GM19240 (cell line): ENCODE results near the gene GPR26.

Experiments
- DNase-seq: peaks from one replicate; pipeline ENCODE4 v3.0.0; 2011; ENCODE audit warnings: low spot score; ENCODE audit not compliant: insufficient read length

Gene GPR26

DNA sequence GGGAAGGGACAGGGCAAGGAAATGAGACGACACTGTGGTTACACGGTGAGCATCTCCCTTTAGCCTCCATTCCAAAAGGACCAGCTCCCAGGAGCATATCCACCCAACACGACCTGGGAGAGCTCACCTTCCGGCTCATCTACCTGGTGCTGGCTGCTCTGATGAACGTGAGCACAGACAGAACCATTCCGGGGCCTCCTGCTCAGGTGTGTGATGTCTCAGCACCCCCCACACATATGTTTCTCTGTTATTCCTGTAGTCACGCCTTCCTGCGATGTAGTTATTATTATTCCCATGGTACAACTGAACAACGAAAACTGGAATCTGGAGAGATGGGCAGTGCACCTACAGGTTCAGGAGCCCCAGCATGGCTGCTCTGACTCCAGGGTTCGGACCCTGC, 20.5 kb upstream of the GPR26 start:
- DNase-seq, result no peak

DNA sequence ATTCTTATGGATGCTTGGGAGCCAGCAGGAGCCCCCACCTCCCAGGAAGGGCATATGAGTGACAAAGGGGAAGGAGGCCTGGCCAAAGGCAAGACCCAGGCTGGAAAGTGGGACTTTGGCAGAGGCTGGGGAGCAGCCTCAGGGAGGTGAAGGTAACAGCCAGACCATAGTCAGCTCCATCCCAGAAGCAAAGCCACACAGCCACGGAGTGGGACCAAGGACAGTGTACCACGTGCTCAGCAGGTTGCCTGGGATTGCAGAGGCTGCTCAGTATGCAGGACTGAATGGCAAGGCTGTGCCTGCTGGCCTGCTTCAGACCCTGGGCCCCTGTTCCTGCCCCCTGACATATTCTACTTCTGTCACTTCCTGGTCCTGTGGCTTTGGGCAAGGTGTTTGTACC, 17.6 kb upstream of the GPR26 start:
- DNase-seq, result no peak

DNA sequence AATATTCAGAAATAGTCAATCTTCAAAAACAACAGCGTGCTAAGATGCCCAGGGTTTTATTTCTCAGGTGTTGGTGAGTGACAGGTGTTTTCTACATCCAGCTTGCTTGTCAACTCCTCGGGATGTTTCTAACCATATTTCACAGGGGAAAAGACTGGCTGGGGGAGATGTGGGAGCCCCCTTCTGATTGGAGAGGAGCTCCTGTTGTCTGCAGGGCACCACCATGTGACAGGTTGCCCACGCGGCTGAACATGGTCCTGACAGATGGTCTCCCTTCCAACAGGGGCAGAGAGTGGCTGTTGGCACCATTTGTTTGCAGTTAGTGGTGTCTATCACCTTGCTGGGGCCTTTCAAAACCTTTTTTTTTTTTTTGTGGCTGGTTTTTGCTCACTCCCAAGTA, 16.5 kb upstream of the GPR26 start:
- DNase-seq, result no peak

DNA sequence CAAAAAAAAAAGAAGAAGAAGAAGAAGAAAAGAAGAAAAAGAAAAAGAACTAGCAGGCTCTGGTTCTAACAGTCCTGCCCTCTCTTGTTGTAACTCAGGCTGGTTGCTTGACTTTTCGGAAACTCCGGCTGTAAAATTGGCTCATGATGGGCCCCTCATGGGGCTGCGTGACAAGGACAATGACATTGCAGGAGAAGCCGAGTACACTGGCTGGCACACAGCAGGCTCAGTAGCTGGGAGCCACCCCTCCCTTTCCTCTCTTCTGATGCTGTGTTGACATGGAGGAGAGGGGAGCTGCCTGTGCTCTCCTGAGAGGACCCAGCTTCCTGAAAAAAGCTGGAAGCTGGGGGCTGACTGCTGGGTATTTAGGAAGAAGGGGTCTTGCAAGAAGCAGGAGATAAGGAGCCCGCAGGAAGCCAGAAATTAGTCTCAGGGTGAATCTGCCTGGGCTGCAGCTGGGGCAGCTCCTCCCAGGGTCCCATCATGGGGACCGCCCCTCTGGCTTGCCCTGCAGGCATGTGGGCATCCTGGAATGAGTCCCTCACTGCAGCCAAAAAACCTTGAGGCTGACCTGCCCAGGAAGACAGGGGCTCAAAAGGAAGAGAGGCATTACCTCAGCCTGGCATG, 14.6 kb upstream of the GPR26 start:
- DNase-seq, result no peak

DNA sequence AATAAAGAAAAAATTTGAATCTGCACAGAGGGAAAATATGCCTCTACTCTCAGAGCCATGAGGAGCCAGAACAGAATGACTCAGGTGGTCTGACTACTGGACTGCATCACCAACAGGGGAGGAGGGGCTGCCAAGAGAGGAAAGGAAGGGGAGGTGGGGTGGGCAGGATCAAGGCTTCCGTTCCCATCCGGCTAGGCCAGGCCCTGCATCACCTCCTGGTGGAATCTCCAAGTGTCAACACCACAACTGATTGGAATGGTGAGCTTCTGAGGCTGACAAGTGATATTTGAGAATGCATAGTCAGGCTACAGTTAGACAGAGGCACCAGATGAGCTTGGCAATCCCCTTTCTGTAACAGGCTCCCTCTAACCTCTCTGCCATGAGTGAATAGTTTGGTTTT, 10.4 kb upstream of the GPR26 start:
- DNase-seq, result no peak

DNA sequence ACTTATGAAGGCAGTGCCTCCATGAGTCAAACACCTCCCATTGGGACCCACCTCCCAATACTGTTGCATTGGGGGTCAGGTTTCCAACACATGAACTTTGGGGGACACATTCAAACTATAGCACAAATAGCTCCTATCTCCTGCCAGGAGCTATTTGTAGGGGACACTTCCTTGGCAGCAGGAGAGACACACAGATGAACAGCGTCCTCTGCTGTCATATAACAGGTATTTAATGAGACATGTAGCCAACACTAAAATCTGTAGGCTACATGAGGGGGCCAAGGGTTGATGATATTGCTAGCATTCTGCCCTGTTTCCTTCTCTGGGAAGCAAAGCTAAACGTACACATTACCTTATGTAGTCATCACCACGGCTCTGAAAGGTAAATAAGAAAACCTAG, 2.6 kb upstream of the GPR26 start:
- no peak for DNase-seq

DNA sequence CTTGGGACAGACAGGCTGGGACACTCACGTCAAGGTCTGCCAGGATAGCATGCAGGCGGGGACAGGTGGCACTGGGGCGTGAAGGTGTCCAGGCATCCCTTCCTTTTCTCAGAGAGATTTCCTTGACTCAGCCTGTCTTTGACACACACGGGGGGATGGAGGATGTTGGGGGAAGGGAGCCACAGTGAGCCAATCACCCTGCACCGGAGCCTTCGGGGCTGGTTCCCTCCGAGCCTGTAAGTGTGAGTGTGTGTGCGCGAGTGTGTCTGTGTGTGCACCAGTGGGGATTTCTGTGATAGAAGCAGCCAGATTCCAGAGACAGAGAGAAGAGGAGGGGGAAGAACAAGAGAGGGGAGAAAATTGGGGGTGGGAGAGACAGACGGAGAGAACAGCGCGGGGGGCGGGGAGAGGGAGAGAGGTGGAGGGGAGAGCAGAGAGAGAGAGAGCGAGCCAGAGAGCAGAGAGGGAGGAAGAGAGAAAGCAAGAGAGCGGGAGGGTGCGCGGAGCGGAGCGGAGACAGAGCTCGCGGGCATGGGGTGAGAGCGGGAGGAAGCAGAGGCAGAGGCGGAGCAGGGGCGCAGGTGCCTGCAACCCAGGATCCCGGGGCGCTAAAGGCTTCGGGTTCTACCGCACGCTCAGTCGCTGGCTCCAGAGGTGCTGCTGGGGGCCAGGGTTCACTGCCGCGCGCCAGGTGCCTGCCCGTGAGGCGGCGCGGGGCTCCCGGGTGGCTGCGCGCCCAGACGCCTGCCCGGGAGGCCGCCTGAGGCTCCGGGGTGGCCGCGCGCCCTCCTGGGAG, 466 bp upstream of the GPR26 start:
- DNase-seq, result no peak

DNA sequence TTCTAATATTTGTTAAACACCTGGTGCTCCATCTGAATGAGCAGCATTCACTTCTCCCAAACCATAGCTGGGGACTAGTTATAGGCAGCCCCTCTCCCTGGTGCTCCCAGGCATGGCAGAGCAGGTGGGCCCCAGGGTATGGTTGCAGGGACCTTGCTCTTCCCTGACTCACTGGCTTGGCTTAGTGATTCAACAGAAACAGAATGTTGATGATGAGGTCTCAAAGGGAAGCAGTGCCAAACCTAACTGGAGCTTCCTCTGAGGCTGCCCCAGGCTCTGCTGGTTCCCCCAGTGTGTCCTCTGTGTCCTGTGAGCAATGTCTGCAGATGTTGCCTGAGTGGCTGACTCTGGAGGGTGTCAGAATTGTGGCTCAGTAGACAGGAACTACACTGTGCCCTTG, 3.7 kb downstream of the GPR26 start:
- no peak for DNase-seq

DNA sequence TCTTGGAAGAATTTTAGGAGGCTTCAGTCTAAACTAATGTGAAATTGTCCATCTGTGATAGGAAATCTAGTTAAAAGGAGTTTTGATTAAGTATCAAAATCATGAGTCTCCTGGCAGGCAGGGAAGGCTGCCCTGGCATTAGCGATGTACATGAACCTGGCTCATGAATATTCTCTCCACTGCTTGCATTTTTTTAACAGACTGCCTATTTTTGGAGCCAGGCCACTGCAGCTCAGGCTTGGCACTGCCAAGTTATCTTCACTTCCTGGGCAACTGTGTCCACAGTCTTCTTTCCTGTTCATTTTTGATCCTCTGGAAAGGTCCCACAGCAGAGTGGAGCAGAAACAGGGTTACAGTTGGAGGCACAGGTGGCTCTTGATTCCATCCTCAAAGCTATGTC, 7.0 kb downstream of the GPR26 start:
- DNase-seq, result no peak

DNA sequence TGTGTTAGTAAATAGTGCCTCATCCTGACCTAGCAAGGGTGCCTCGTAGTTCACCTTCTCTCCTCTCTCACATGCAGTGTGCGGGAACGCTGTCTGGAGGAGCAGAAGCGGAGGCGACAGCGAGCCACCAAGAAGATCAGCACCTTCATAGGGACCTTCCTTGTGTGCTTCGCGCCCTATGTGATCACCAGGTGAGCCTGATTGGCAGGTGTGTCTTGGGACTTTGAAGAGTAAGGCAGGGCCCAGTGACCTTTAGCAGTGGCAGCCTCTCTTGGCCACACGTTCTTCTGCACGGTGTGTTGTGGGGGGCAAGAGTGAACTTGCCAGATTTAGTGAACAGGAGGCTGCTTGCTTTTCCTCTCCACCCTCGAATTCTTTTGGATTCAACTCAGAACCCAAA, 8.6 kb downstream of the GPR26 start:
- DNase-seq, result no peak

DNA sequence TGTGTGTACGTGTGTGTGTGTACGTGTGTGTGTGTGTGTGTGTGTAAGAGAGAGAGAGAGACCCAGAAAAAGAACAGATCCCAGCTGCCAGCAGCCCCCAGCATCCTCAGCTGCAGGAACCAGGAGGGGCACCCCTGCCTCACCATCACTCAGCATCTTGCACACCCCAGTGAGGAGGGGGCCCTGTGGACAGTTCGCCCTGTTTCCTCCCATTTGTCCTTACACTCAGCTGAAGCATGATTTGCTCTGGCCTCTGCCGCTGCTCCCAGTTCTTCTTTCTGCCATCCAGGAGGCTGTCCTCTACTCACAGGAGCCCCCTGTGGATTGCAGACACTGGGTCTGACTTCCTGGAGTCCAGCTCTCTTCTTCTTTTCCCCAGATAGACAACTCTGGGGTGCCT, 9.7 kb downstream of the GPR26 start:
- no peak for DNase-seq

DNA sequence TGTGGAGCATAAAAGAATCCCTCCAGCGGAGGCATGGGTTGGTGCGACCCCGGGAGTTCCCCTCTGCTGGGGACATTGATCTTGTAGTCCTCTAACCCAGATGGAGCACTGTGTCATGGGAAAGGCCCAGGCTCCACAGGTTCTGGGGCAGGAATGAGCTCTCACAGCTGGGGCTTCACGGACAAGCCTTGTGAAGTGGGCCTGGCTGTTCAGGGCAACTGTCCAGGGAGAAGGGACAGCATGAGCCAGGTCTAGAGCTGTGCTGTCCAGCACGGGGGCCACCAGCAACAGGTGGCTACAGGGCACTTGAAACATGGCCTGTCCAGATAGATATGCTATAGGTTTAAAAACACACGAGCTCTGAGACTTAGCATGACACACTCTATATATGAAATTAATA, 11.4 kb downstream of the GPR26 start:
- no peak for DNase-seq

DNA sequence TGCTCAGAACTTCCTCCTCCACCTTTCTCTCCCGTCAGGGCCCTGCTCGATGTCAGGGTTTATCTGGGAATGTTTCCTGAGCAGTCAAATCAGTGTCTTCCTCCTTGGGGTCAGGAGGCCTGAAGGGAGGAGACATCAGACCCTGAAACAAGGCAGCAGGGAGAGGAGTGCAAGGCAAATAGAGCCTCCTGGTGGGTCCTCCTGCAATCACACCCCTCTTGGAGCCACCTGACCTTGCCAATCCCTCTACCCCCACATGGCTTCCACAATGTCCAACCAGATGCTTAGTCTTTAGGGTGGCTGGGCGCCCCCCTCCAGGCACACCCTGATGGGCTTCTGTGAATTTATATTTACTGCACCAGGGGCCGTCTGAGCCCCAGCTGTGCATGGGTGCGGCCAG, 12.2 kb downstream of the GPR26 start:
- no peak for DNase-seq

DNA sequence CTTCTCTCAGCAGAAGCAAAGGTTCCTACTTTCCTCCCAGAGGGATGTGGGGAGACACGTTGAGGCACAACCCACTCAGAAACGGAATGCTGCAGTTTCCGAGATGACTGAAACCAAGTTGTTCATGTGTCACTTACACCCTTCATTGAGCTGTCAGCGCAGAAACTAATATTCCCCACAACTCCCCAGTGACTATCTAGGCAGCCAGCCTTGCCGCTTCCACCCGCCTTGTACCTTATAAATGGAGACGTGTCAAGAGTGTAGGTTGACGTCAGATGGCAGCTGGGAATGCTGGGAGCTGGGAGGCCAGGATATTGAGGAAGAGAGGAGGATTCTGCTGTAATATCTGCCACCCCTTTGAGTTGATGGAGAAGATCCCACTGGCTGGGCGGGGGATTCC, 15.1 kb downstream of the GPR26 start:
- no peak for DNase-seq

DNA sequence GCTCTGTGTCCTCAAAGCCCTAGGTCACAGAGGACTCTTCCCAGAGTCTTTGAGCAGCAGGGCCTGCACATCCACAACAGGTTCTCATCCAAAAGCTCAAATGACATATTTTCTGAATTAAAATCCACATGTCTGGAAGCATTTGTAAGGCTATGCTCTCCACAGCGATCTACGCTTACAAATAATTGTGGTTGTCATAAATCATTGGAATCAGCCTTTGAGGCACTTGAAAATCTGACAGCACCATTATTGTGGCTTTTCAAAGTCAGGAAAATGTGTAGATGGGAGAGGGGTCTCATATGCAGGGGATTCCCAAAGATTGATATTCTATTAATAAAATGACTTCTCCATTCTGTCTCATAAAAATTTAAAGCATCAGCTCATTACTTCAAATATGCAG, 16.3 kb downstream of the GPR26 start:
- no peak for DNase-seq

DNA sequence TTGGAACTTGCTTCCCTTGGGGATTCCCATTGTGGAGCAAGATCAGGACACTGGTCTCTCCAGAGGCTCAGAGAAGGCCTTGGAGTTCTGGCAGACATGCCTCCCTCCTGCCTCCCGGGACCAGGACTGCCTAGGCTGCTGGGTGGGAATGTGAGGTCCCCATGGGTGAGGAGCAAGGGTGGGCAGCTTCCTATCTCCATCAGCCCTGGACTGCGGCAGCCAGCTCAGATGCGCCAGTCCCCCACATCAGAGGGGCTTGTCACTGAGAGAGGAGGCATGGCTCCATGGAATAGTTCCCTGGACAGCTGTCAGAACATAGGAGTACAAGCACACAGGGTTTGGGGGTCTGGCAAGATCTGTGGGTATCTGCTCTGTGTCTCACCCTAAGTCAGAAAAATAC, 17.3 kb downstream of the GPR26 start:
- no peak for DNase-seq

DNA sequence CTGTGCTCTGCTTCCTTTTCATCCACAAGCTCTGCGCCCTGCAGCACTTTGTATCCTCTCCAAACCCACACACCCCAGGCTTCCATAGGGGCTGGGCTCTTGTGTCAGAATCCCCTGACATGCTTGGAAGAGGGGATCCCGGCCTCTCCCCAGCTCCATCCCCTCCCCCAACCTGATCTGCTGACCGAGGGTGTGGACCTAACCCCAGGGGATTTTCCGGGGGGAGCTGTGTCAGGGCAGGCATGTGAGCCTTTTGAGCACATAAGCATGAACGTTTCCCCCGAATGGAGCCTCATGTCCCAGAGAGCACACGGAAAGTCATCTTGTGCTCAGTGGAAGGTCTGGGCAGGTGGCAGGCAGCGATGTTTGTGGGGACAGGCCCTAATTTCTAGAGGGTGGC, 17.7 kb downstream of the GPR26 start:
- no peak for DNase-seq

DNA sequence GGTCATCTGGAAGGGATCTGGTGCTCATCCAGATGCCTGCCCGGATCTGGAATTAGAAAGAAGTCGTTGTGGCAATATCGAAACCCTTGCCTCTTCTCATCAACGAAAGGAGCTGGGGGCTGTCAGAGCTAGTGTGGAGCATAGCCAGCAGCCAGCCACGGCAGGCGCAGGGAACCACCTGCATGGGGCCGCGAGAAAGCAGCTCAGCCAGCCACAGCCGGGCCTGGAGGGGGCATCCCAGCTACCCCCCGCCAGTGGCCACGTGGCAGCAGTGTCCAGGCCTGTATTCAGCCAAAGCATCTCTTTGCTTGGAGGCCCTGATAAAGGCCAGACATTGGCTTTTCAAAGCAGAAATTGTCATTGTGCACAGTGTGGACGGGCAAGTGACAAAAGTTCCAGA, 19.1 kb downstream of the GPR26 start:
- no peak for DNase-seq

DNA sequence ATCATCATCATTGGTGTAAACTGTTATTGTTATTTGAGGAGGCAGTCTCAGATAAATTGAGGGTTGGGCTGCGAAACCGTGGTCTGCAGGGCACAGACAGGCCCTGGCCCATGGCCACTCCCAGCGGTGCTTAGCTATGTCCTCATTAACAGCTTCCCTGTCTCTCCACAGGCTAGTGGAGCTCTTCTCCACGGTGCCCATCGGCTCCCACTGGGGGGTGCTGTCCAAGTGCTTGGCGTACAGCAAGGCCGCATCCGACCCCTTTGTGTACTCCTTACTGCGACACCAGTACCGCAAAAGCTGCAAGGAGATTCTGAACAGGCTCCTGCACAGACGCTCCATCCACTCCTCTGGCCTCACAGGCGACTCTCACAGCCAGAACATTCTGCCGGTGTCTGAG, 21.6 kb downstream of the GPR26 start:
- DNase-seq, result no peak

DNA sequence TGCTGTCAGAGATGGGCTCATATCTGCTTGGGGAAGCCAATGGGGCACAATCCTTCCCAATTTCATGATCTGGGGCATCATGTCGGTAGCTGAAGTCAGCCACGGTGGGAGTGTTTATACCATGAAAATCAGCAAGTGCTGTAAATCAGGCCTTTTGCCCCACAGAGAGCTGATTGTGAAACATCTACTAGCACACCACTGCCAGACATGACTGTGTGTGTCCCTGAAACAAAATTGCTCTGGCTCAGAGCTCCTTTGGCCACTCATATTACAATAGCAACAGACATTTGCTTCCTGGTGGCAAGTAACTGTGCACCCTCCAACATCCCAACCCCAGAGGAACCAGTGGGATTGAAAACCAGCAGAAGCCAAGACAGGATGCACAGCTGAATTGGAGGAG, 23.7 kb downstream of the GPR26 start:
- no peak for DNase-seq

DNA sequence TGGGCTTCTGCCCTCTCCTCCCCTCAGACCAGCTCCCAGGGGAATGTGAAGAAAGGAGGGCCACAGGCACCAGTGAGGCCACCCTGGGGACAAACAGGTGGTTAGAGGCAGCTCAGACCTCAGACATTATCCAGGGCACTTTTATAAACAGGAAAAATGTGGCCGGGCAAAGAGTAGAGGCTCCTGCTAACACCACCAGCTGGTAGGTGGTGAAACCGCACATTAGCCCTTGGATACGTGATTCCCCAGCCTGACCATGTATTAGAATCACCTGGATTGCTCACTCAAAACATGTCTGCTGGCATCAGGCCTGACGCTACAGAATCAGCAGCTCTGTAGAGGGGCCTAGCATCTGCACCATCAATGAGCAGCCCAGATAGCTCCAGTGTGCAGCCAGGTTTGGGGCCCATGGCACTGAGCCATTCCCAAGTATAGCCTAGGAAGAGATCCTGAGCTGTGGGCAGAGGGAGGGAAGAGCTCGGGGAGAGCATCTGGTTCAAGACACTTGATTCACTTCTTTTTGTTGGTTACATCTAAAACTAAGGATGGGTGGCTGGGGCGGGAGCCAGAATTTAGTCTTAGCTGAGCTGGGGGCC, 37.1 kb downstream of the GPR26 start:
- no peak for DNase-seq

DNA sequence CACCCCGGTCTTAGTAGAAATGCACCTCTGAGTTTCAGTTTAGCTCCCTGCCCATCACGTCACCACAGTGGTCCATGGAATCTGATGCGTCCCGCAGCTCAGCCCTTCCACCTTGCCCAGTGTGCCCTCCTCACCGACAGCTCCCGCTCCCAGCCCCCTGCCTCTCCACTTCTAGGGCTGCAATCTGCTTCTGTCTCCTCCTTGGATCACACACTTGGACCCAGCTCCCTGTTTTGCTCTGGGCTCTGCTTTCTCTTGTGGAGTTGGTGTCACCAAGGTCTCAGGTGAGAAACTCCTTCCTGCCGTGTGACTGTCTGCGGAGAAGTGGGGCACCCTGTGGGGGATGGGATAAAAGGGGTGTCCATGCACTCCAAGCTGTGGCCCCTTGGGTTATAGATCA, 37.9 kb downstream of the GPR26 start:
- no peak for DNase-seq

DNA sequence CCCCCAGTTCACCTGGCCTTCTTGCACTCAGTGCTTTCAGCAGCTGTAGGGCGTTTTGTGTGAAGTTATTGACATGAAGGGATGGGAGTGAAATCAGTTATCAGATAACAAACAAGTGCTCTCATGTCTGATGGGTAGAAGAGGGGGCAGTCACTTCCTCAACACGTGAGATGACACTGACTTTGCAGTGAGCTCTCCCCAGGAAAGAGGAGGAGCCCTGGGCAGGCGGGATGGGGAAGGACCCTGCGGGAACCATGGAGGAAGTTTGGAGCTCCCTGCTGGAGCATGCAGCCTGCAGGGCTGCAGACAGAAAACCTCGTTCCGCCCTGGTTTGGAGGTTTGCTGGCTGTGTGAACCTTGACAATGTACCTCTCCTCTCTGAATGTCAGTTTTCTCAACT, 38.7 kb downstream of the GPR26 start:
- DNase-seq, result no peak
